Endometrial microvascular endothelial cells (primary cell): ENCODE measurements around the gene FARS2. TPM values are rescaled to one million over a fixed set of nuclear protein-coding genes. Genes with fewer than 3 reads are reported as not detected.

Experiments used
- in situ Hi-C: cut with HindIII; loops from 2 replicates; pipeline ENCODE4 v1.10.0; 2017; ENCODE audit warnings: low sequenced_read_pairs, low pct_unique_long_range_greater_than_20kb; ENCODE audit errors: inconsistent ontology term
- total RNA-seq: library from RNA; depleted of rRNA; stranded (reverse); fragments of >200 nt; gene quantifications from one replicate; pipeline ENCODE4 v1.2.3, GENCODE V29; 2015; ENCODE audit errors: inconsistent ontology term

FARS2 gene
- total RNA-seq, 1 donor from 2014 or later: 18.2 TPM

GRCh38 chr6:5247201-5247600 lies 14.1 kb upstream of the FARS2 start:
- in situ Hi-C loops: no loop called here

- in situ Hi-C loops: no loop called here
These were observed 12.8 kb upstream of the FARS2 start for GRCh38 chr6:5248302-5249098.

GRCh38 chr6:5249451-5250122 lies 11.7 kb upstream of the FARS2 start:
- in situ Hi-C loops: no loop called here

GRCh38 chr6:5250451-5250850 lies 10.9 kb upstream of the FARS2 start:
- in situ Hi-C loops: no loop called here

GRCh38 chr6:5250911-5251310 lies 10.4 kb upstream of the FARS2 start:
- in situ Hi-C loops: no loop called here

GRCh38 chr6:5256952-5257351 lies 4.4 kb upstream of the FARS2 start:
- in situ Hi-C loops: no loop called here

- in situ Hi-C loops: no loop called here
These were observed 3.9 kb upstream of the FARS2 start for GRCh38 chr6:5257400-5257799.

- in situ Hi-C loops: no loop called here
These were observed 1.9 kb upstream of the FARS2 start for GRCh38 chr6:5259428-5259827.

GRCh38 chr6:5260111-5260620 lies 1.1 kb upstream of the FARS2 start:
- in situ Hi-C loops: no loop called here

- in situ Hi-C loops: no loop called here
These were observed 314 bp downstream of the FARS2 start for GRCh38 chr6:5261545-5262109.

GRCh38 chr6:5266423-5266822 lies 5.1 kb downstream of the FARS2 start:
- in situ Hi-C loops: no loop called here

GRCh38 chr6:5270093-5270680 lies 8.9 kb downstream of the FARS2 start:
- in situ Hi-C loops: no loop called here

- in situ Hi-C loops: no loop called here
These were observed 10.6 kb downstream of the FARS2 start for GRCh38 chr6:5271926-5272325.

- in situ Hi-C loops: no loop called here
These were observed 12.9 kb downstream of the FARS2 start for GRCh38 chr6:5274231-5274630.

- in situ Hi-C loops: no loop called here
These were observed 14.2 kb downstream of the FARS2 start for GRCh38 chr6:5275497-5275896.

GRCh38 chr6:5276581-5276980 lies 15.3 kb downstream of the FARS2 start:
- in situ Hi-C loops: no loop called here

GRCh38 chr6:5277589-5277988 lies 16.3 kb downstream of the FARS2 start:
- in situ Hi-C loops: no loop called here

- in situ Hi-C loops: no loop called here
These were observed 16.7 kb downstream of the FARS2 start for GRCh38 chr6:5278047-5278446.

GRCh38 chr6:5278565-5279120 lies 17.3 kb downstream of the FARS2 start:
- in situ Hi-C loops: no loop called here
